Neural progenitor cell (in vitro differentiated cells): ENCODE results near the gene UBE3A.

Source experiments
- CTCF ChIP-seq: fragments of 200-600 bp; sonication (generic); IDR thresholded peaks from 2 replicates; pipeline ENCODE4 v1.5.1; 2017; ENCODE audit warnings: antibody characterized with exemption, mild to moderate bottlenecking
- EZH2 ChIP-seq: fragments of 200-600 bp; sonication (generic); IDR thresholded peaks from 2 replicates; pipeline ENCODE4 v1.6.1; 2017; ENCODE audit warnings: antibody characterized with exemption, mild to moderate bottlenecking, moderate library complexity
- EZH2phosphoT487 ChIP-seq: fragments of 200-600 bp; sonication (generic); IDR thresholded peaks from 2 replicates; pipeline ENCODE4 v1.6.1; 2017; ENCODE audit warnings: antibody characterized with exemption

GRCh38 chr15:25456196-25456595 is 17.4 kb upstream of the UBE3A start:
- TF ChIP-seq CTCF = no peak
- TF ChIP-seq EZH2 = no peak
- TF ChIP-seq EZH2phosphoT487 = no peak
